Measurements from ENCODE around the gene MAEA.
A peak's percentile ranks its signal among the peaks of the same experiment; 100 is the strongest.

GRCh38 chr4:1351854-1352566 is 62.3 kb downstream of the MAEA start:
- TF ChIP-seq JUN (IDR thresholded peaks at IDR 0.05) (no peak), EP300 (IDR thresholded peaks at IDR 0.05) (no peak), ESRRA (IDR thresholded peaks at IDR 0.05; ENCODE audit: borderline replicate concordance, low read length) (no peak), TP53 (CRISPR knock-in tag; IDR thresholded peaks at IDR 0.05) (no peak), NR3C1 (IDR thresholded peaks at IDR 0.05) (no peak), CBX2 (IDR thresholded peaks at IDR 0.05; ENCODE audit: borderline replicate concordance, low read depth) (no peak), RCOR1 (IDR thresholded peaks at IDR 0.05; ENCODE audit: low read depth, low read length) (no peak), RFX5 (IDR thresholded peaks at IDR 0.05) (no peak), MAZ (IDR thresholded peaks at IDR 0.05; ENCODE audit: borderline replicate concordance, low read depth, low read length) (no peak), ZC3H11A (IDR thresholded peaks at IDR 0.05) (no peak), MYC (IDR thresholded peaks at IDR 0.05; ENCODE audit: borderline replicate concordance, low read length) (no peak)
- TF ChIP-seq, protein P1, sequence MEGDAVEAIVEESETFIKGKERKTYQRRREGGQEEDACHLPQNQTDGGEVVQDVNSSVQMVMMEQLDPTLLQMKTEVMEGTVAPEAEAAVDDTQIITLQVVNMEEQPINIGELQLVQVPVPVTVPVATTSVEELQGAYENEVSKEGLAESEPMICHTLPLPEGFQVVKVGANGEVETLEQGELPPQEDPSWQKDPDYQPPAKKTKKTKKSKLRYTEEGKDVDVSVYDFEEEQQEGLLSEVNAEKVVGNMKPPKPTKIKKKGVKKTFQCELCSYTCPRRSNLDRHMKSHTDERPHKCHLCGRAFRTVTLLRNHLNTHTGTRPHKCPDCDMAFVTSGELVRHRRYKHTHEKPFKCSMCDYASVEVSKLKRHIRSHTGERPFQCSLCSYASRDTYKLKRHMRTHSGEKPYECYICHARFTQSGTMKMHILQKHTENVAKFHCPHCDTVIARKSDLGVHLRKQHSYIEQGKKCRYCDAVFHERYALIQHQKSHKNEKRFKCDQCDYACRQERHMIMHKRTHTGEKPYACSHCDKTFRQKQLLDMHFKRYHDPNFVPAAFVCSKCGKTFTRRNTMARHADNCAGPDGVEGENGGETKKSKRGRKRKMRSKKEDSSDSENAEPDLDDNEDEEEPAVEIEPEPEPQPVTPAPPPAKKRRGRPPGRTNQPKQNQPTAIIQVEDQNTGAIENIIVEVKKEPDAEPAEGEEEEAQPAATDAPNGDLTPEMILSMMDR (IDR thresholded peaks at IDR 0.05): peak; percentile 71

Data from A549 (cell line).